SU-DHL-6 (cell line): ENCODE measurements around the gene C1QTNF1.

Source experiments
- H2AFZ ChIP-seq: fragments of 200-600 bp; sonication (generic); 2 replicates; pipeline ENCODE4 v1.6.1; 2014; ENCODE audit warnings: low read depth, mild to moderate bottlenecking, moderate library complexity, mixed read lengths, antibody characterized with exemption, low read length; ENCODE audit not compliant: severe bottlenecking
- H3F3A ChIP-seq: fragments of 200-600 bp; shearing (Covaris generic); 2 replicates; pipeline ENCODE4 v1.6.0; 2016; ENCODE audit warnings: antibody characterized with exemption, mild to moderate bottlenecking; ENCODE audit not compliant: insufficient read depth
- H3K27ac ChIP-seq: fragments of 200-600 bp; sonication (generic); 2 replicates; pipeline ENCODE4 v1.5.1; 2016; ENCODE audit warnings: low read depth, mild to moderate bottlenecking, low read length, moderate library complexity, mixed read lengths
- H3K27me3 ChIP-seq: fragments of 200-600 bp; sonication (generic), shearing (Covaris generic); 2 replicates; pipeline ENCODE4 v1.6.0; 2014; ENCODE audit warnings: mild to moderate bottlenecking, low read length
- H3K36me3 ChIP-seq: fragments of 200-600 bp; sonication (generic); 2 replicates; pipeline ENCODE4 v1.6.1; 2014; ENCODE audit warnings: mild to moderate bottlenecking, low read length, mixed read lengths
- H3K4me2 ChIP-seq: fragments of 300-600, 200-600 bp; shearing (Covaris generic), sonication (generic); 2 replicates; pipeline ENCODE4 v1.6.0; 2014; ENCODE audit warnings: low read length, low read depth, mild to moderate bottlenecking; ENCODE audit not compliant: poor library complexity, severe bottlenecking
- H3K4me3 ChIP-seq: fragments of 200-600 bp; sonication (generic); 2 replicates; pipeline ENCODE4 v1.5.1; 2014; ENCODE audit warnings: antibody characterized with exemption, low read length, mild to moderate bottlenecking, mixed read lengths; ENCODE audit not compliant: insufficient read depth, poor library complexity, severe bottlenecking
- H3K79me2 ChIP-seq: fragments of 200-600 bp; sonication (generic); 2 replicates; pipeline ENCODE4 v1.6.1; 2014; ENCODE audit warnings: mild to moderate bottlenecking, low read length, moderate library complexity; ENCODE audit not compliant: insufficient read depth
- H3K9ac ChIP-seq: fragments of 200-600 bp; sonication (generic); 2 replicates; pipeline ENCODE4 v1.7.0; 2014; ENCODE audit warnings: mild to moderate bottlenecking, low read length
- H3K9me2 ChIP-seq: fragments of 200-600 bp; sonication (generic); replicated peaks from 2 replicates; pipeline ENCODE4 v1.6.1; 2014; ENCODE audit warnings: low read length; ENCODE audit not compliant: insufficient read depth
- H3K9me3 ChIP-seq: fragments of 200-600 bp; sonication (generic); 2 replicates; pipeline ENCODE4 v1.6.1; 2014; ENCODE audit warnings: low read length, mixed read lengths; ENCODE audit not compliant: insufficient read depth
- H4K20me1 ChIP-seq: fragments of 200-600 bp; sonication (generic); 2 replicates; pipeline ENCODE4 v1.6.1; 2014; ENCODE audit warnings: low read depth, mild to moderate bottlenecking, antibody characterized with exemption, low read length, moderate library complexity, mixed read lengths
- CTCF ChIP-seq: fragments of 200-600 bp; sonication (generic); IDR thresholded peaks from one replicate; pipeline ENCODE4 v1.5.1; 2017; ENCODE audit warnings: antibody characterized with exemption, mild to moderate bottlenecking, low read length, moderate library complexity; ENCODE audit not compliant: insufficient read depth, poor library complexity, severe bottlenecking
- EZH2phosphoT487 ChIP-seq: fragments of 200-600 bp; sonication (generic), shearing (Covaris generic); conservative IDR thresholded peaks from 2 replicates; pipeline ENCODE4 v1.6.1; 2018; ENCODE audit warnings: mild to moderate bottlenecking, antibody characterized with exemption, low read length, moderate library complexity, mixed read lengths

C1QTNF1 gene

GRCh38 chr17:79086609-79087427, 62.8 kb downstream of the C1QTNF1 start:
- Histone ChIP-seq H3K9me2 (no peaks in the 10 kb centered on the region), H3K36me3 (no peaks in the 10 kb centered on the region), H3K27ac (no peak overlapping the region), H3F3A (no peaks in the 10 kb centered on the region), H3K4me2 (no peak overlapping the region), H3K27me3 (no peaks in the 10 kb centered on the region), H2AFZ (no peak overlapping the region), H3K9ac (no peak overlapping the region), H3K4me3 (no peak overlapping the region), H3K9me3 (no peaks in the 10 kb centered on the region), H3K79me2 (no peaks in the 10 kb centered on the region), H4K20me1 (no peaks in the 10 kb centered on the region)
- TF ChIP-seq CTCF, result no peak
- TF ChIP-seq EZH2phosphoT487, result no peak

GRCh38 chr17:79087428-79088143, 63.6 kb downstream of the C1QTNF1 start:
- peak; percentile 77 for TF ChIP-seq CTCF
- no peak for TF ChIP-seq EZH2phosphoT487
- Histone ChIP-seq H4K20me1 (no peaks in the 10 kb centered on the region), H3K36me3 (no peaks in the 10 kb centered on the region)

GRCh38 chr17:79088247-79088996, 64.5 kb downstream of the C1QTNF1 start:
- H3K4me2 ChIP-seq, result no peak overlapping the region
- H3F3A ChIP-seq, result no peaks in the 10 kb centered on the region
- H3K79me2 ChIP-seq, result no peaks in the 10 kb centered on the region
- H3K36me3 ChIP-seq, result no peaks in the 10 kb centered on the region
- H3K4me3 ChIP-seq, result no peak overlapping the region
- no peaks in the 10 kb centered on the region for H3K9me3 ChIP-seq
- no peak overlapping the region for H2AFZ ChIP-seq
- no peak overlapping the region for H3K9ac ChIP-seq
- H3K27ac ChIP-seq, result no peak overlapping the region
- TF ChIP-seq CTCF (no peak), EZH2phosphoT487 (no peak)
- H3K27me3 ChIP-seq, result no peaks in the 10 kb centered on the region
- no peaks in the 10 kb centered on the region for H3K9me2 ChIP-seq
- no peaks in the 10 kb centered on the region for H4K20me1 ChIP-seq

More at GRCh38 chr17:79087428-79088143, 63.6 kb downstream of the C1QTNF1 start:
- no peaks in the 10 kb centered on the region for H3K27me3 ChIP-seq
- H3K79me2 ChIP-seq, result no peaks in the 10 kb centered on the region
- H3K4me2 ChIP-seq, result no peak overlapping the region
- no peaks in the 10 kb centered on the region for H3K9me3 ChIP-seq
- H2AFZ ChIP-seq, result no peak overlapping the region
- no peaks in the 10 kb centered on the region for H3F3A ChIP-seq
- H3K9ac ChIP-seq, result no peak overlapping the region
- no peak overlapping the region for H3K27ac ChIP-seq
- H3K4me3 ChIP-seq, result no peak overlapping the region
- no peaks in the 10 kb centered on the region for H3K9me2 ChIP-seq
